Measurements from ENCODE around the gene FAM43B.

The FAM43B gene

DNA sequence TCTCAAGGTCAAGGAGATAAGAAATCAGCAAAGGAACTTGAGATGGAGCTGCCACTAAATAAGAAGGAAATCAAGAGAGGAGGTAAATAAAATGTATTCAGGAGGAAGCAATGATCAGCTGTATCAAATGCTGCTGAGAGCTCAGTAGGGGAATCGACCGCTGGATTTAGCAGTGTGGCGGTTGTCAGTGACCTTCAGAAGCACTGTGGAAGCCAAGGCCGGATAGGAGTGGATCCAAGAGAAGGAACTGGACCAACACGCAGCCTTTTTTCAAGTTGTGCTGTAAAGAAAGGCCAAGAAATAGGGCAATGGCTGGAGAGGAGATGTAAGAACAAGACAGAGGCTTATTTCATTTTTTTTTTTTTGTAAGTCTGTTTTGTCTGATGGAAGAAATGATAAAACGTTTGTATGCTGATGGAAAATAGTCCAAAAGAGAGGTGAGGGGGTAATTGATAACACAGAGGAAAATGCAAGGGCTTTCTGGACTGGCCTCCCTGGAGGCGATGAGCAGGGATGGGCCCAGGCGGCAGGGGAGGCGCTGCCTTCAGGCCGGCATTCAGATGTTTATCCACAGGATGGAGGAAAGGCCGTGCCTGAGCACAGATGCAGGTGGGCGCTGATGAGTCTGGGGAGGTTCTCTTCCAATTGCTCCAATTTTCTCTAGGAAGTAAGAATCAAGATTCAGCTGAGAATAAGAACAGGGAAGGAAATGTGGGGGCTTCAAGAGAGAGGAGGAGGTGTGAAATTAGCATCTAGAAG is 17.5 kb upstream of the FAM43B start:
- TF ChIP-seq, protein P1, sequence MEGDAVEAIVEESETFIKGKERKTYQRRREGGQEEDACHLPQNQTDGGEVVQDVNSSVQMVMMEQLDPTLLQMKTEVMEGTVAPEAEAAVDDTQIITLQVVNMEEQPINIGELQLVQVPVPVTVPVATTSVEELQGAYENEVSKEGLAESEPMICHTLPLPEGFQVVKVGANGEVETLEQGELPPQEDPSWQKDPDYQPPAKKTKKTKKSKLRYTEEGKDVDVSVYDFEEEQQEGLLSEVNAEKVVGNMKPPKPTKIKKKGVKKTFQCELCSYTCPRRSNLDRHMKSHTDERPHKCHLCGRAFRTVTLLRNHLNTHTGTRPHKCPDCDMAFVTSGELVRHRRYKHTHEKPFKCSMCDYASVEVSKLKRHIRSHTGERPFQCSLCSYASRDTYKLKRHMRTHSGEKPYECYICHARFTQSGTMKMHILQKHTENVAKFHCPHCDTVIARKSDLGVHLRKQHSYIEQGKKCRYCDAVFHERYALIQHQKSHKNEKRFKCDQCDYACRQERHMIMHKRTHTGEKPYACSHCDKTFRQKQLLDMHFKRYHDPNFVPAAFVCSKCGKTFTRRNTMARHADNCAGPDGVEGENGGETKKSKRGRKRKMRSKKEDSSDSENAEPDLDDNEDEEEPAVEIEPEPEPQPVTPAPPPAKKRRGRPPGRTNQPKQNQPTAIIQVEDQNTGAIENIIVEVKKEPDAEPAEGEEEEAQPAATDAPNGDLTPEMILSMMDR (IDR thresholded peaks at IDR 0.05; ENCODE audit: control insufficient read depth, extremely low read depth, insufficient read depth), result no peak
- H3K4me3 ChIP-seq (ENCODE audit: low read depth, low read length), result no peak overlapping the region
- DNase-seq (ENCODE audit: low read depth), result no peak

DNA sequence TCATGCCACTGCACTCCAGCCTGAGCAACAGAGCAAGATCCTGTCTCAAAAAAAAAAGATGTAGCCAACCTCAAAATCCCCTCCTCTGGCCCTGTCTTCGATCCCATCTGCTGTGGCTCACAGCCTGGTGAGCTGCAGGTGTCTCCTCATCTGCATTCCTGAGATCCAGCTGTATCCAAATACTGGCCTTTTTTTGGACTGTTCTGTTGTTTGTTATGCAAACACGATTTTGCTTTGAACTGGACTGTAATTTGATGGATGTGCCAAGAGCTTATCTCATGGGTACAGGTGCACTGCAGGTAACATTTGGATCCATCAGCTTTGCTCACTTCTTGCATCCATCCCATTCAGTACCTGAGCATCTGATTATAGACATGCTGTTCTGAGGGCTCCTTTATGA is 14.1 kb upstream of the FAM43B start:
- peak; percentile 73 for DNase-seq (ENCODE audit: low read depth)
- H3K4me3 ChIP-seq (ENCODE audit: low read depth, low read length), result no peak overlapping the region
- TF ChIP-seq, protein P1 (IDR thresholded peaks at IDR 0.05; ENCODE audit: control insufficient read depth, extremely low read depth, insufficient read depth), result no peak

DNA sequence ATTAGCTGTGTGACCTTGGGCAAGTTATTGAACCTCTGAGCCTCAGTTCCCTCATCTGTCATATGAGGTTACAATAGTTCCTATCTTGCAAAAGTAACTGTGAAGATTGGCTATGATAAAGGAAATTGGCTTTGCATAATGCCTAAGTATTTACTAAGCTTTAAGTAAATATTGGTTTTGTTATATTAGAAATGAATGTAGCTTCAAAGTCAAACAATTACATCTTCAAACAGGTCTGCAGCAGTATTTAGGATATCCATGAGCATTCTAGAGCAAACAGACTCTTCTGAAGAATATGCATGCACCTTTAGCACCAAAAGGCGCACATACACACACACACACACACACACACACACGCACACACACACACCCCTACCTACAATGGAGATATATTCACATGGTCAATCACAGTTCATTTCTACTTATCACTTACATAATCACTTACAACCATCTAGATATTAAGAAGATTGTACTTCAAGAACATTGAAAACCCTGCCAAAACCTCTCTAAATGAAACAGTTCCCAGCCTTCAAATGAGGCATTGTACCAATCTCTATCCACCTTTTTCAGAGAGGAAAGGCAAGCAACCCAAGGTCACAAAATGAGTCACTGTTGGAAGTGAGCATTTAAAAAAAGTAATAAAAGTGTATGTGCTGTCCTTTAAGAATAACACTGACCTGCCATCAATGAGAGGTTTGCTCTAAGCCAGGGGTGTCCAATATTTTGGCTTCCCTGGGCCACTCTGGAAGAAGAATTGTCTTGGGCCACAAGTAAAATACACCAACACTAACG is 13.4 kb upstream of the FAM43B start:
- H3K4me3 ChIP-seq (ENCODE audit: low read depth, low read length), result no peak overlapping the region
- TF ChIP-seq, protein P1 (IDR thresholded peaks at IDR 0.05; ENCODE audit: control insufficient read depth, extremely low read depth, insufficient read depth), result no peak
- peak; percentile 59 for DNase-seq (ENCODE audit: low read depth)

DNA sequence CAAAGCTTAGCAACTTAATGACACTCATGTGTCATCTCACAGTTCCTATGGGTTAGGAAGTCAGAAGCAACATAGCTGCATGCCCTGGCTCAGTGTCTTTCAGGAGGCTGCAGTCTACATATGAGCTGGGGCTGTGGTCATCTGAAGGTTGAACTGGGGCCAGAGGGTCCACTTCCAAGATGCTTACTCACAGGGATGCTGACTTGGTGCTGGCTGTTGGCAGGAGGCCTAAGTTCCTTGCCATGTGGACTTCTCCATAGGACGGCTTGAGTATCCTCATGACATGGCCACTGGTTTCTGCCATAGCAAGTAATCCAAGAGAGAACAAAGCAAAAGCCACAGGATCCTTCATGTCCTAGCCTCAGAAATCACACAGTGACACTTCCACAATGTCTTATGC is 12.1 kb upstream of the FAM43B start:
- TF ChIP-seq, protein P1 (IDR thresholded peaks at IDR 0.05; ENCODE audit: control insufficient read depth, extremely low read depth, insufficient read depth), result no peak
- no peak overlapping the region for H3K4me3 ChIP-seq (ENCODE audit: low read depth, low read length)
- no peak for DNase-seq (ENCODE audit: low read depth)

DNA sequence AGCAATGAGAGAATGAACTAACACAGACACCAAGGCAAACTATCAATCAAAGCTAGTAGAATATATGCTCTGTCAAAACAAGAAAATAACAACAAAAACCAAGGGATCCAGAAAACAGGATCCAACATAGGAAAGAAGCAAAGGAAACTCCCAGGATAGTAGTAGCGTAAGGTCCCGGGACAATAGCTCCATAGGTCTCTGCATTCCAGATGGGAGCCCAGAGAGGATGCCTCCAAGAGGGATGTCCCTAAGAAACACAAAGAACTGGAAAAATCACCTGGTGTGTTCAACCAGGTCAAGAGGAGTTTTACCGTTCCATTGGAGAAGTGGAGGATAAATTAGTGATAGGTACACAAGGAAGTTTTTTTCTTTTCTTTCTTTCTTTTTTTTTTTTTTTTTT is 5.7 kb upstream of the FAM43B start:
- TF ChIP-seq, protein P1 (IDR thresholded peaks at IDR 0.05; ENCODE audit: control insufficient read depth, extremely low read depth, insufficient read depth), result no peak
- H3K4me3 ChIP-seq (ENCODE audit: low read depth, low read length), result no peak overlapping the region
- DNase-seq (ENCODE audit: low read depth), result no peak

DNA sequence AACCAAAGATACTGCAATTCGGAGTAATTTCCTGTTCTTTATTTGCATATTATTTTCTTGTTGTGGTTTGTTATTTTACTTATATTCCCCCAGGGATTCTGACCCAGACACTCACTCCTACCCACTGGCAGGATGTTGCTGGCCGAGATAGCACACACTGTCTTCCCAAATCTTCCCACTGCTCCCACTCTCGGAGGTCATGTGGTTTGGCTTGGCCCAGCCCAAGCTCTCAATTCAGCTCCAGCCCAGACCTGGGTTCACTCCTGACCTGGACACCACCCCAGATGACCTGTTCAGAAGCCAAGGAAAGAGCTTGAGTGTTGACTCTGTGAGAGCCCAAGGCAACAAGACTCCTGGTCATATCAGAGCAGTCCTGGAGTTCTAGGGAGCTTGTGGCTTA is 1.2 kb upstream of the FAM43B start:
- TF ChIP-seq, protein P1 (IDR thresholded peaks at IDR 0.05; ENCODE audit: control insufficient read depth, extremely low read depth, insufficient read depth), result no peak
- no peak overlapping the region for H3K4me3 ChIP-seq (ENCODE audit: low read depth, low read length)
- DNase-seq (ENCODE audit: low read depth), result no peak

Data from LNCaP clone FGC (cell line).